Measurements from ENCODE around the gene TOMM40. TPM values are rescaled to one million over a fixed set of nuclear protein-coding genes. Genes with fewer than 3 reads are reported as not detected.

The TOMM40 gene
- total RNA-seq, 4 donors from 2014 or later: 75.1 to 148 (median 86.0) TPM

- Histone ChIP-seq H3K4me3 (no peak overlapping the region), H3K9me3 (no peaks in the 10 kb centered on the region), H3K4me1 (no peaks in the 10 kb centered on the region), H3K27me3 (no peaks in the 10 kb centered on the region), H3K36me3 (no peaks in the 10 kb centered on the region), H3K27ac (no peak overlapping the region)
- intact Hi-C loops (cut with DNase I; ENCODE audit: low total_unique reads) (no loop called here), in situ Hi-C loops (cut with MboI; ENCODE audit: low sequenced_read_pairs in 4 of 4) (no loop called here)
- TF ChIP-seq, protein P1, sequence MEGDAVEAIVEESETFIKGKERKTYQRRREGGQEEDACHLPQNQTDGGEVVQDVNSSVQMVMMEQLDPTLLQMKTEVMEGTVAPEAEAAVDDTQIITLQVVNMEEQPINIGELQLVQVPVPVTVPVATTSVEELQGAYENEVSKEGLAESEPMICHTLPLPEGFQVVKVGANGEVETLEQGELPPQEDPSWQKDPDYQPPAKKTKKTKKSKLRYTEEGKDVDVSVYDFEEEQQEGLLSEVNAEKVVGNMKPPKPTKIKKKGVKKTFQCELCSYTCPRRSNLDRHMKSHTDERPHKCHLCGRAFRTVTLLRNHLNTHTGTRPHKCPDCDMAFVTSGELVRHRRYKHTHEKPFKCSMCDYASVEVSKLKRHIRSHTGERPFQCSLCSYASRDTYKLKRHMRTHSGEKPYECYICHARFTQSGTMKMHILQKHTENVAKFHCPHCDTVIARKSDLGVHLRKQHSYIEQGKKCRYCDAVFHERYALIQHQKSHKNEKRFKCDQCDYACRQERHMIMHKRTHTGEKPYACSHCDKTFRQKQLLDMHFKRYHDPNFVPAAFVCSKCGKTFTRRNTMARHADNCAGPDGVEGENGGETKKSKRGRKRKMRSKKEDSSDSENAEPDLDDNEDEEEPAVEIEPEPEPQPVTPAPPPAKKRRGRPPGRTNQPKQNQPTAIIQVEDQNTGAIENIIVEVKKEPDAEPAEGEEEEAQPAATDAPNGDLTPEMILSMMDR (IDR thresholded peaks at IDR 0.05 in 4 of 5, conservative IDR thresholded peaks at IDR 0.05 in 1 of 5): no peak
- TF ChIP-seq POLR2A (IDR thresholded peaks at IDR 0.05): no peak
- ATAC-seq (no peak), DNase-seq (peak; percentile 14 to 47)
Measured at GRCh38 chr19:44943801-44944249, 52.8 kb downstream of the TOMM40 start.

- H3K9me3 ChIP-seq: no peaks in the 10 kb centered on the region
- ATAC-seq: no peak
- in situ Hi-C loops (cut with MboI; ENCODE audit: low sequenced_read_pairs in 4 of 4) (no loop called here), intact Hi-C loops (cut with DNase I; ENCODE audit: low total_unique reads) (no loop called here)
- H3K27me3 ChIP-seq: no peaks in the 10 kb centered on the region
- H3K27ac ChIP-seq: no peak overlapping the region
- H3K4me3 ChIP-seq: no peak overlapping the region
- peaks cover 0 to 6% of the 10 kb centered on the region in 2 donors for H3K36me3 ChIP-seq
- no peak for DNase-seq
- H3K4me1 ChIP-seq: peaks cover 4 to 7% of the 10 kb centered on the region in 2 donors
- TF ChIP-seq POLR2A (IDR thresholded peaks at IDR 0.05): no peak
- TF ChIP-seq, protein P1 (IDR thresholded peaks at IDR 0.05 in 4 of 5, conservative IDR thresholded peaks at IDR 0.05 in 1 of 5): no peak
Measured at GRCh38 chr19:44947041-44947581, 56.1 kb downstream of the TOMM40 start.

DNA sequence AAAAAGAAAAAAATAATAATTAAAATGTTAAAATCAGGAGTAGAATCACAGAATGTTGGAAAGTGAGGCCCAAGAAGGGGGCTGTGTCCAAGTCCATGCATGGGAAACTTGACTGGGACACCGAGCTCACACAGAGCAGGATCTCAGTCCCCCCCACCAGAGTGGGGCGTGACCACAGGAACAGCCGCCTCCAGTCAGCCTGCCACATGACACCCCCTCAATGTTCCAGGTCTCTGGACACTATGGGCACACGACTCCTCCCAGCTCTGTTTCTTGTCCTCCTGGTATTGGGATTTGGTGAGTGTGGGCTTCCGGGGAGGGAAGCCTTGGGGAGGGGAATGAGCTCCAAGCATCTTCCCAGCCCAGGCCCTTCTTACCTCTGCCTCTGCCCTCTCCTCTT is 57.2 kb downstream of the TOMM40 start:
- intact Hi-C loops (cut with DNase I; ENCODE audit: low total_unique reads) (no loop called here), in situ Hi-C loops (cut with MboI; ENCODE audit: low sequenced_read_pairs in 4 of 4) (no loop called here)
- DNase-seq (no peak), ATAC-seq (no peak)
- H3K36me3 ChIP-seq: peaks cover 0 to 6% of the 10 kb centered on the region in 2 donors
- TF ChIP-seq, protein P1 (IDR thresholded peaks at IDR 0.05 in 4 of 5, conservative IDR thresholded peaks at IDR 0.05 in 1 of 5): no peak
- TF ChIP-seq POLR2A (IDR thresholded peaks at IDR 0.05): no peak
- peaks cover 6 to 7% of the 10 kb centered on the region in 2 donors for H3K4me1 ChIP-seq
- no peak overlapping the region for H3K4me3 ChIP-seq
- no peaks in the 10 kb centered on the region for H3K9me3 ChIP-seq
- no peaks in the 10 kb centered on the region for H3K27me3 ChIP-seq
- H3K27ac ChIP-seq: no peak overlapping the region

GRCh38 chr19:44948763-44949374 is 57.8 kb downstream of the TOMM40 start:
- ATAC-seq: no peak

More at GRCh38 chr19:44948763-44949374, 57.8 kb downstream of the TOMM40 start:
- in situ Hi-C loops (cut with MboI; ENCODE audit: low sequenced_read_pairs in 4 of 4): no loop called here
- no peak for TF ChIP-seq POLR2A (IDR thresholded peaks at IDR 0.05)
- TF ChIP-seq, protein P1 (IDR thresholded peaks at IDR 0.05 in 4 of 5, conservative IDR thresholded peaks at IDR 0.05 in 1 of 5): no peak
- Histone ChIP-seq H3K27ac (no peak overlapping the region), H3K27me3 (no peaks in the 10 kb centered on the region), H3K9me3 (no peaks in the 10 kb centered on the region), H3K4me3 (no peak overlapping the region), H3K36me3 (peaks cover 0 to 6% of the 10 kb centered on the region in 2 donors), H3K4me1 (peaks cover 12% of the 10 kb centered on the region in 2 donors)
- intact Hi-C loops (cut with DNase I; ENCODE audit: low total_unique reads): no loop called here
- DNase-seq: no peak
